Ishikawa (cell line): ENCODE measurements around the gene SLC27A1.

Experiments used
- CEBPB ChIP-seq: IDR thresholded peaks from 2 replicates; pipeline ENCODE4 v1.6.1; 2012
- EGR1 ChIP-seq: IDR thresholded peaks from 2 replicates; pipeline ENCODE4 v1.6.1; 2012
- MAX ChIP-seq: IDR thresholded peaks from 2 replicates; pipeline ENCODE4 v1.6.1; 2012
- NFIC ChIP-seq: IDR thresholded peaks from 2 replicates; pipeline ENCODE4 v1.6.1; 2012
- RAD21 ChIP-seq: IDR thresholded peaks from 2 replicates; pipeline ENCODE4 v1.6.1; 2012; ENCODE audit warnings: low read depth
- REST ChIP-seq: IDR thresholded peaks from 2 replicates; pipeline ENCODE4 v1.6.1; 2012; ENCODE audit warnings: low read depth, mild to moderate bottlenecking
- TAF1 ChIP-seq: IDR thresholded peaks from 2 replicates; pipeline ENCODE4 v1.6.1; 2012; ENCODE audit warnings: low read depth, mild to moderate bottlenecking
- USF1 ChIP-seq: IDR thresholded peaks from 2 replicates; pipeline ENCODE4 v1.6.1; 2012
- YY1 ChIP-seq: IDR thresholded peaks from 2 replicates; pipeline ENCODE4 v1.6.1; 2012; ENCODE audit warnings: low read depth

DNA sequence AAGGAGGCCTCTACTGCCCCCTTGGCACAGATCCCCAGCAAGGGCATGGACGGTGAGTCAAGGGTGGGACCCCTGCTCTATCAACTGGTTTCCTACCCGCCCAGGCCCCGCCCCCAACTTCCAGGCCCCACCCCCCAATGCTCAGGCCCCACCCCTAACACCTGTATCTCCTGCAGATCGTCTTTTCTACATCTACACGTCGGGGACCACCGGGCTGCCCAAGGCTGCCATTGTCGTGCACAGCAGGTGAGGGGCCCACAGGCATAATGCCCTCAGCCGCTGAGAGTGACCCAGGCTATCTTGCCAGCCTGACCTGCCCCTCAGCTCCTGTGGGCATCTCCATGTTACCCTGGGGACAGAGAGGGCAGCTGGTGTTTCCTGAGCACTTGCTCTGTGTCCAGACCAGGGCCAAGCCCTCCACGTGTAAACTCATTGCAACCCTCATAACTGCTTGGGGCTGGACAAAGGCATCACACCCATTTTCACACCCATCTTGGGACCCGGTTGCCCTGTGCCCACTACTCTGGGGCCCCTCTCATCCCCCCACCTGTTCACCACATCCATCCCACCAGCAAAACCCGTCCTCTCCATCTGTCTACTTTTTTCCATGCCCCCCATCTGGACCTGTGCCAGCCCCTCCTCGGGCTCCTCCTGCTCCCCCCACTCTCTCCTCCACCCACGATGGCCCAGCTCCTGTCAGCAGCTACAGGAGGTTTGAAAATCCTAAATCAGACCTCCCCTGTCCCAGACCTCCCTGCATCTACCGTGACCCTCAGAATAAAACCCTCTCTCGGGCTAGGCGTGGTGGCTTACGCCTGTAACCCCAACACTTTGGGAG, 17.2 kb downstream of the SLC27A1 start:
- TF ChIP-seq RAD21 (no peak), YY1 (no peak), TAF1 (no peak), MAX (no peak), CEBPB (no peak), NFIC (no peak), EGR1 (no peak), REST (no peak), USF1 (no peak)
